ENCODE measurements around the gene TRAPPC2L. TPM values are rescaled to one million over a fixed set of nuclear protein-coding genes. Genes with fewer than 3 reads are reported as not detected.

TRAPPC2L gene
- total RNA-seq, 2 experiments from 2014 or later, result 81.8 to 91.3 TPM

DNA sequence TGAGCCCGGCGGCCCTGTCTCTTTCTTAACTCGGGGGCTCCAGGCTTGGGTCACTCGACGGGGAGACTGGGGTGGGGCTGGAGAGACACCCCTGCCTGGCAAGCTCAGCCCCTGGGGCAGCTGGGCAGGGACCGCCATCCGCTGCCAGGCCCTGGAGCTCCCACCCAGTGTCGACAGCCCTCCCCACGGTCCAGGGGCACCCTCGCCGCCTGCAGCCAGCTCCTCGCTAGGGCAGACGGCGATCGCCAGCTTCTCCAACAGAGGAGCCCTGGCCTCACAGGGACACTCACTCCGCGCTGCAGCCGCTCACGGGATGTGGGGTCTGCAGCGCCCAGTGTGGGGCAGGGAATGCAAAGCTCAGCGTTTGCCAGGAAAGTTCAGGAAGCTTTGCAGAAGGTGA is 29.2 kb upstream of the TRAPPC2L start:
- Mint-ChIP-seq H3K4me1 (no peaks in the 10 kb centered on the region), H3K27me3 (no peaks in the 10 kb centered on the region), H3K9me3 (no peaks in the 10 kb centered on the region), H3K36me3 (no peaks in the 10 kb centered on the region), H3K4me3 (no peak overlapping the region), H3K27ac (no peak overlapping the region)
- DNase-seq, result no peak

DNA sequence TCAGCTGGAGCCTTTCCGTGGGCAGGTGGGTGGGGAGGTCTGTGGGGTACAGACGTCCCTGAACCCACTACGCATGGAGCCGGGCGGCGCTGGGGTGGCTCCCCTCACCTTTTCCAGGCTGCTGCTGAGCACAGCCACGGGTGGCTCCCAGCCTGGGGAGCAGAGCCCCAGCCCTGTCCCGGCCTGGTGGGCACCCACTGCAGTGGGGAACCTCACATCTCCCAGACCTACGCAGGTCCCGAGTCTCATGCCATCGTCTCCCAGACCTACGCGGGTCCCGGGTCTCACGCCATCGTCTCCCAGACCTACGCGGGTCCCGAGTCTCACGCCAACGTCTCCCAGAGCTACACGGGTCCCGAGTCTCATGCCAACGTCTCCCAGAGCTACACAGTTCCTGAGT is 28.2 kb upstream of the TRAPPC2L start:
- Mint-ChIP-seq H3K4me3 (no peak overlapping the region), H3K36me3 (no peaks in the 10 kb centered on the region), H3K9me3 (no peaks in the 10 kb centered on the region), H3K27ac (no peak overlapping the region), H3K4me1 (no peaks in the 10 kb centered on the region), H3K27me3 (no peaks in the 10 kb centered on the region)
- DNase-seq, result no peak

DNA sequence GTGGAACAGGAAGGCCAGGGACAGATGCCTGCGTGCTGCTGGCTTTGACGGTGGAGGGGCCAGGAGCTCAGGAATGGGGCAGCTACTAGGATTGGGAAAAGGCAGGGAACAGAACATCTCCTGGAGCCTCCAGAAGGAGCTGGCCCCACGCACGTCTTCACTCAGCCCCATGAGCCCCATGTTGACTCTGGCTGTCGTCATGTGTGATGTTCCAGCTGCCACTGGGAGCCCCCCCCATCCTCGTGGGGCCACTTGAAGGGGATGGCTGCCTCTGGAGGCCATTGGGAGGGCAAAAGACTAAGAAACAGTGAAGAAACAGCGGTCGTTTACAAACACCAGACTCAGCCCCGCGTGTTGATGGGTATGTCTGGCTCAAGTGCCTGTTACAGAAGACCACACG is 26.7 kb upstream of the TRAPPC2L start:
- Mint-ChIP-seq H3K27me3 (no peaks in the 10 kb centered on the region), H3K4me3 (no peak overlapping the region), H3K36me3 (no peaks in the 10 kb centered on the region), H3K4me1 (no peaks in the 10 kb centered on the region), H3K9me3 (no peaks in the 10 kb centered on the region), H3K27ac (no peak overlapping the region)
- no peak for DNase-seq

DNA sequence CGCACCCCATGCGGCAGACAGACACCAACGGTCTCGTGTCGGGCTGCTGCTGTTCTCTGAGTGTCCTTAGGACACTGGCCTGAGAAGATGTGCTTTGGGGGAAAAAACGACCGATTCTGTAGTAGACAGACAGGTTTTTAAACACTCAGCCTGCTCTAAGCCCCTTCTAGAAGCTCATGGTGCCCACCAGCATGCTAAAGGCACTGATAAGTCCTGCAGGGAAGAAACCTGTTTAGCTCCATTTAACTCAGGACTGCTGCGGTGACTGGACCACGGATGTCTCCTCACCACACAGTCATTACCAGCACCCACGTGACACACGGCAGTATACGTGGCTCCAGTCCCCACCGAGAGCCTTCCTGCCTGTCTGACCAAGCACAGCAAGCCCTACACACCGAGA is 26.1 kb upstream of the TRAPPC2L start:
- Mint-ChIP-seq H3K4me3 (no peak overlapping the region), H3K27me3 (no peaks in the 10 kb centered on the region), H3K36me3 (no peaks in the 10 kb centered on the region), H3K27ac (no peak overlapping the region), H3K9me3 (no peaks in the 10 kb centered on the region), H3K4me1 (no peaks in the 10 kb centered on the region)
- no peak for DNase-seq

DNA sequence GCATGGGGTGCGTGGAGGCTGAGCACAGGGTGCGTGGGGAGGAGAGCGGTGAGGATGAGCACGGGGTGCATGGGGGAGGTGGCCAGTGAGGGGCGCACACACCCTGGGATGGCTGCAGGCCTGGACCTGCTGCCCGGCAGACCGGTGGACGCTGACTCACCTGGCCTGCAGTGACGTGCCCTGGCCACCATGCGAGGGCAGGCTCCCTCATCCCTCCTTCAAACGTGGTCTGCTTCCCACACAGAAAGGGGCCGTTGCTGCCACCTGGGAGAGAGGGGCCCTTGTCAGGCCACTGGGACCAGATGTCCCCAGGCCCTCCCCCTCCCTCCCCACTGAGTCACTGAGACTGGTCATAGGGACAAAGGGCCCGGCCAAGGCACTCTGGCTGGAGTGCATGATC is 25.1 kb upstream of the TRAPPC2L start:
- no peak for DNase-seq
- no peaks in the 10 kb centered on the region for H3K27me3 Mint-ChIP-seq
- no peak overlapping the region for H3K4me3 Mint-ChIP-seq
- H3K4me1 Mint-ChIP-seq, result no peaks in the 10 kb centered on the region
- no peaks in the 10 kb centered on the region for H3K9me3 Mint-ChIP-seq
- H3K36me3 Mint-ChIP-seq, result no peaks in the 10 kb centered on the region
- H3K27ac Mint-ChIP-seq, result no peak overlapping the region

DNA sequence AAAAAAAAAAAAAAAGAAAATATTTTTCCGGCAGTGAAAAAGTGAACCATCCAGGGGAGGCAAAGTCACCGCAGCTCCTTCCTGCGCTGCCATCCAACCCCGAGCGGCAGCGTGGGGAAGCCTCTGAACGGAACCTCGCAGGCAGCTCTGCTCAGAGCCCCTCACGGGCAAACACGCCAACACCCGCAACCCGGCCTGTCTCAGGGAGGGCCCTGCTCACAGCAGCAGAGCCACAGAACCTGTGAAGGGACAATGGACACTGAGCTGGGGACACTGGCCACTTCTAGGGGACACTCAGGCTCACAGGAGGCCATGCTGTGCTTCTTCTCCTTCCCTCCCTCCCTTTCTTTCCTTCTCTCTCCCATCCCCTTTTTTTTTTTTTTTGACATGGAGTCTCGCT is 23.8 kb upstream of the TRAPPC2L start:
- no peaks in the 10 kb centered on the region for H3K9me3 Mint-ChIP-seq
- no peaks in the 10 kb centered on the region for H3K4me1 Mint-ChIP-seq
- H3K27ac Mint-ChIP-seq, result no peak overlapping the region
- no peak overlapping the region for H3K4me3 Mint-ChIP-seq
- H3K27me3 Mint-ChIP-seq, result no peaks in the 10 kb centered on the region
- H3K36me3 Mint-ChIP-seq, result no peaks in the 10 kb centered on the region
- DNase-seq, result no peak

GRCh38 chr16:88834670-88835069 is 22.3 kb upstream of the TRAPPC2L start:
- Mint-ChIP-seq H3K4me3 (no peak overlapping the region), H3K4me1 (no peaks in the 10 kb centered on the region), H3K27me3 (no peaks in the 10 kb centered on the region), H3K27ac (no peak overlapping the region), H3K36me3 (no peaks in the 10 kb centered on the region), H3K9me3 (no peaks in the 10 kb centered on the region)
- no peak for DNase-seq

DNA sequence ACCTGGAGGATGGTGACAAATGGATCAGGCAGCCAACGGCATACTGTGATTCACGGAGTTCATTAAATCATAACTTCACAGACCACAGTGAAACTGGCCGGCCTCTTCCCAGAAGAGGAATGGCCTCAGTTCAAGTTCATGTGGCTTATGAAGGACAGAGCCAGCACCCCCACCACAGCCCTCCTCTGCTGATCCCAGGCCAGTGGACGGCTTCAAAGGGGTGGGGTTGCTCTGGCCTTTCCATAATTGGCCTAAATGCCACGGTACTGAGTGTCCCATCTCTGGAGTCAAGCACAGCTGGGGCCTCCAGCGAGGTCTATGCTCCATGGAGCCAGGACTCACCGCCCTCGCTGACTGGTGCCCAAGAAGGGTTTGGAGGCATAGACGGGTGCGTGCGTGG is 21.5 kb upstream of the TRAPPC2L start:
- Mint-ChIP-seq H3K4me3 (no peak overlapping the region), H3K4me1 (no peaks in the 10 kb centered on the region), H3K27ac (no peak overlapping the region), H3K9me3 (no peaks in the 10 kb centered on the region), H3K36me3 (peaks cover 4% of the 10 kb centered on the region), H3K27me3 (no peaks in the 10 kb centered on the region)
- DNase-seq, result no peak

DNA sequence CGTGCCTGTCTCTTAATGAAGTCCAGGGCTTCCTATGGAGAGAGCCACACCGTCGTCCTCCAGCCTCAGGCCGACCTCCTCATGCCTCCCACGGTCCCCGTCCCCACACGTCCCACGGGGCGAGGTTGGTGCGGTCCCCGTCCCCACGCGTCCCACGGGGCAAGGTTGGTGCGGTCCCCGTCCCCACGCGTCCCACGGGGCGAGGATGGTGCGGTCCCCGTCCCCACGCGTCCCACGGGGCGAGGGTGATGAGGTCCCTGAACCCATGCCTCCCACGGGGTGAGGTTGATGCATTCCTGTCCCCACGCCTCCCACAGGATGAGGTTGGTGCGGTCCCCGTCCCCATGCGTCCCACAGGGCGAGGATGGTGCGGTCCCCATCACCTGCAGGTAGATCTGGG is 21.1 kb upstream of the TRAPPC2L start:
- no peak overlapping the region for H3K27ac Mint-ChIP-seq
- no peak overlapping the region for H3K4me3 Mint-ChIP-seq
- DNase-seq, result no peak
- H3K4me1 Mint-ChIP-seq, result no peaks in the 10 kb centered on the region
- no peaks in the 10 kb centered on the region for H3K9me3 Mint-ChIP-seq
- H3K27me3 Mint-ChIP-seq, result no peaks in the 10 kb centered on the region
- peaks cover 4% of the 10 kb centered on the region for H3K36me3 Mint-ChIP-seq

DNA sequence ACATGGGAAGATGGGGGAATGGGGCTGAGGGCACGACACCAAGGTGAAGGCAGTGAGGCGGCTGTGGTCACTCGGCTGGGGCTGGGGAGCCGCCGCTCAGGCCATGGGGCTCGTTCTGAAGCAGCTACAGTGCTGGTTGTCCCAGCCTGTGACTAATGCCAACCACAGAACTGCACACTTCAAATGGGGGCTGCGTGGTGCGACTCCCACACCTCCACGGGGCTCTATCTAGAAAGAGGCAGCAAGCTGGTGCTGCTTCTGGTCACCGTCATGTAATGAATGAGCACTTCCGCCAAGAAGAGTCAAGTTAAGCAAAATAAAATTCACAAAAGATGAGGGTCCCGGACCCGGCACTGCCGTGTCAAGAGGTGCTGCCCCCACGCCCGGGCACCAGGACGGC is 20.1 kb upstream of the TRAPPC2L start:
- no peak overlapping the region for H3K4me3 Mint-ChIP-seq
- H3K9me3 Mint-ChIP-seq, result no peaks in the 10 kb centered on the region
- H3K36me3 Mint-ChIP-seq, result peaks cover 4% of the 10 kb centered on the region
- DNase-seq, result no peak
- no peaks in the 10 kb centered on the region for H3K4me1 Mint-ChIP-seq
- H3K27ac Mint-ChIP-seq, result no peak overlapping the region
- no peaks in the 10 kb centered on the region for H3K27me3 Mint-ChIP-seq

DNA sequence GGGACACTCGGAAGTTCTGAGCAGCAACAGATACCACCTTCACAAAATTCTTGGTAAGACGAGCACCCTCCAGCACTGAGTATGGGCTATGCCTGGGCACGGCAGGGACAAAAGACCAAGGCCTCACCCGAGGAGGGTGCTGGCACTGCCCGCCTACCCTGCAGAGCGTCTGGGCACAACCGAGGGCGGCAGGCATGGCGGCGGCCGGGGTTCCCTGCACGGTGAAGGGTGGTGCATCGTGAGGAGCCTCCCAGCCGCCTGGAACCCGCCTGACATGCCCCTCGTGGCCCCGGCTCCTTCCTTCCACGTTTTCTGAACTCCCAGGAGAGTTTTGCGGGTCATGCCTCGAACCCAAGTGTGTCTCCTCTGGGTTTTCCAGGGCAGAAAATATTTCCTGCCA is 19.1 kb upstream of the TRAPPC2L start:
- Mint-ChIP-seq H3K4me1 (no peaks in the 10 kb centered on the region), H3K4me3 (no peak overlapping the region), H3K27me3 (no peaks in the 10 kb centered on the region), H3K9me3 (no peaks in the 10 kb centered on the region), H3K27ac (no peak overlapping the region), H3K36me3 (peaks cover 4% of the 10 kb centered on the region)
- no peak for DNase-seq

- H3K27ac Mint-ChIP-seq, result no peak overlapping the region
- no peaks in the 10 kb centered on the region for H3K4me1 Mint-ChIP-seq
Measured at GRCh38 chr16:88838566-88838965, 18.4 kb upstream of the TRAPPC2L start.

GRCh38 chr16:88839026-88839529 is 17.8 kb upstream of the TRAPPC2L start:
- no peak overlapping the region for H3K27ac Mint-ChIP-seq
- peaks cover 4% of the 10 kb centered on the region for H3K36me3 Mint-ChIP-seq
- no peaks in the 10 kb centered on the region for H3K4me1 Mint-ChIP-seq
- H3K4me3 Mint-ChIP-seq, result no peak overlapping the region
- DNase-seq, result no peak
- H3K27me3 Mint-ChIP-seq, result no peaks in the 10 kb centered on the region
- no peaks in the 10 kb centered on the region for H3K9me3 Mint-ChIP-seq

More at GRCh38 chr16:88838566-88838965, 18.4 kb upstream of the TRAPPC2L start:
- Mint-ChIP-seq H3K27me3 (no peaks in the 10 kb centered on the region), H3K4me3 (no peak overlapping the region), H3K36me3 (peaks cover 4% of the 10 kb centered on the region), H3K9me3 (no peaks in the 10 kb centered on the region)
- no peak for DNase-seq

DNA sequence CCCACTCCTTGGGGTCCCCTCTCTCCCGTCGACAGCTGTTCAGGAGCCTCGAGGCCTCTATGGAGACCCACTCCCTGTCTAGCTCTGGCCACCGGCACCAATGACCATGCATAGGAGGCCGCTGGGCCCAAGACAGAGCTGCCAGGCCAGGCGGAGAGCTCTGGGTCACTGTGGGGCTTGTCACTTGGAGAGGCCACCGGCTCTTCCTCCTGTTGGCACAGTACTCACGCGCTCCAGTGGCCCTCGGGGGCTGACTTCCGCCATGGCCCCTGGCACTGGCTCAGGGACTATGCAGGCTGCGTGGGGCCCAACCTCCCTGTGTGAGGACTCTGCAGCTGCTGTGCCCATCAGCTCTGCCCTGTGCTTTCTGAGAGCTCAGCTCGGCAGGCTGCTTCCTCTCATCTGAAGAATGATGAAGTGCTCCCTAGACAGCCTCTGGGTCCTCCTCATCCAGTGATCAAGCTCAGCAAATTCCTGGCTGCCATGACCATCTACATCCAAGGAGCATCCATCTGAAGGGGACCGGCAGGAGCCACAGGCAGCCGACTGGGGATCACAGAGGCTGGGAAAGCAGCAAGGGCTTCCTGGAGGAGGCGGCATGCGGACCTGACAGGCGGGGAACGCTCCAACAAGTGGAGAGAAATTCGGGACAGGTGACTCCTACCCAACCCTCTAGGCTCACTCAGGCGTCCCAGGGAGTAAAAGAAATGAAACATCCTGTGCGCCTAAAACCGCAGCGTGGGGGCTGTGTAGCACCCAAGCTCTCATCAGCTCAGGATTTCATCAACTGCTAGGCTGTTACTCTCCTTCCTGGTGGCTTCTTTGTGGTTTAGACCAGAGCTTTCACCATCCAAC is 17.0 kb upstream of the TRAPPC2L start:
- Mint-ChIP-seq H3K27ac (no peak overlapping the region), H3K4me3 (no peak overlapping the region), H3K4me1 (no peaks in the 10 kb centered on the region), H3K36me3 (peaks cover 4% of the 10 kb centered on the region), H3K27me3 (no peaks in the 10 kb centered on the region), H3K9me3 (no peaks in the 10 kb centered on the region)
- DNase-seq, result no peak

- Mint-ChIP-seq H3K4me1 (no peaks in the 10 kb centered on the region), H3K27me3 (no peaks in the 10 kb centered on the region), H3K27ac (no peak overlapping the region), H3K36me3 (peaks cover 4% of the 10 kb centered on the region), H3K9me3 (no peaks in the 10 kb centered on the region), H3K4me3 (no peak overlapping the region)
- no peak for DNase-seq
Measured at GRCh38 chr16:88840600-88841215, 16.2 kb upstream of the TRAPPC2L start.

Data from activated naive CD8-positive, alpha-beta T cell treated with anti-CD3 and anti-CD28 coated beads for 36 hours (primary cell).